ENCODE results near the gene PHACTR3.

PHACTR3 gene

GRCh38 chr20:59598625-59599310, 5.6 kb upstream of the PHACTR3 start:
- peak; percentile 95 for TF ChIP-seq CTCF (IDR thresholded peaks at IDR 0.05; ENCODE audit: extremely low read depth, insufficient read depth, missing control alignments)
- in situ Hi-C loops (cut with MboI; ENCODE audit: low pct_unique_long_range_greater_than_20kb, low sequenced_read_pairs, unreplicated experiment) = no loop called here
- peak; percentile 82 for DNase-seq (ENCODE audit: low spot score)

GRCh38 chr20:59599941-59600340, 4.4 kb upstream of the PHACTR3 start:
- no peak for TF ChIP-seq CTCF (IDR thresholded peaks at IDR 0.05; ENCODE audit: extremely low read depth, insufficient read depth, missing control alignments)
- no peak for DNase-seq (ENCODE audit: low spot score)
- in situ Hi-C loops (cut with MboI; ENCODE audit: low pct_unique_long_range_greater_than_20kb, low sequenced_read_pairs, unreplicated experiment) = loop anchor here (25.0 kb wide), 1 partner anchor 137 kb away; no protein-coding TSS in a partner anchor

GRCh38 chr20:59600472-59600871, 3.9 kb upstream of the PHACTR3 start:
- in situ Hi-C loops (cut with MboI; ENCODE audit: low pct_unique_long_range_greater_than_20kb, low sequenced_read_pairs, unreplicated experiment) = loop anchor here (25.0 kb wide), 1 partner anchor 137 kb away; no protein-coding TSS in a partner anchor
- DNase-seq (ENCODE audit: low spot score) = no peak
- no peak for TF ChIP-seq CTCF (IDR thresholded peaks at IDR 0.05; ENCODE audit: extremely low read depth, insufficient read depth, missing control alignments)

GRCh38 chr20:59602546-59603080, 1.7 kb upstream of the PHACTR3 start:
- no peak for DNase-seq (ENCODE audit: low spot score)
- in situ Hi-C loops (cut with MboI; ENCODE audit: low pct_unique_long_range_greater_than_20kb, low sequenced_read_pairs, unreplicated experiment) = loop anchor here (25.0 kb wide), 1 partner anchor 135 kb away; no protein-coding TSS in a partner anchor
- no peak for TF ChIP-seq CTCF (IDR thresholded peaks at IDR 0.05; ENCODE audit: extremely low read depth, insufficient read depth, missing control alignments)

GRCh38 chr20:59603176-59603575, 1.2 kb upstream of the PHACTR3 start:
- in situ Hi-C loops (cut with MboI; ENCODE audit: low pct_unique_long_range_greater_than_20kb, low sequenced_read_pairs, unreplicated experiment) = loop anchor here (25.0 kb wide), 1 partner anchor 134 kb away; no protein-coding TSS in a partner anchor
- TF ChIP-seq CTCF (IDR thresholded peaks at IDR 0.05; ENCODE audit: extremely low read depth, insufficient read depth, missing control alignments) = no peak

GRCh38 chr20:59604741-59605600, 631 bp downstream of the PHACTR3 start:
- no peak for DNase-seq (ENCODE audit: low spot score)
- in situ Hi-C loops (cut with MboI; ENCODE audit: low pct_unique_long_range_greater_than_20kb, low sequenced_read_pairs, unreplicated experiment) = loop anchor here (25.0 kb wide), 1 partner anchor 132 kb away; no protein-coding TSS in a partner anchor
- no peak for TF ChIP-seq CTCF (IDR thresholded peaks at IDR 0.05; ENCODE audit: extremely low read depth, insufficient read depth, missing control alignments)

More at GRCh38 chr20:59603176-59603575, 1.2 kb upstream of the PHACTR3 start:
- DNase-seq (ENCODE audit: low spot score) = no peak

Data from GM13977 (cell line).